ENCODE measurements around the gene ANKS1A. TPM values are rescaled to one million over a fixed set of nuclear protein-coding genes. Genes with fewer than 3 reads are reported as not detected.

The ANKS1A gene
- total RNA-seq, 1 donor from 2014 or later: 11.5 TPM

DNA sequence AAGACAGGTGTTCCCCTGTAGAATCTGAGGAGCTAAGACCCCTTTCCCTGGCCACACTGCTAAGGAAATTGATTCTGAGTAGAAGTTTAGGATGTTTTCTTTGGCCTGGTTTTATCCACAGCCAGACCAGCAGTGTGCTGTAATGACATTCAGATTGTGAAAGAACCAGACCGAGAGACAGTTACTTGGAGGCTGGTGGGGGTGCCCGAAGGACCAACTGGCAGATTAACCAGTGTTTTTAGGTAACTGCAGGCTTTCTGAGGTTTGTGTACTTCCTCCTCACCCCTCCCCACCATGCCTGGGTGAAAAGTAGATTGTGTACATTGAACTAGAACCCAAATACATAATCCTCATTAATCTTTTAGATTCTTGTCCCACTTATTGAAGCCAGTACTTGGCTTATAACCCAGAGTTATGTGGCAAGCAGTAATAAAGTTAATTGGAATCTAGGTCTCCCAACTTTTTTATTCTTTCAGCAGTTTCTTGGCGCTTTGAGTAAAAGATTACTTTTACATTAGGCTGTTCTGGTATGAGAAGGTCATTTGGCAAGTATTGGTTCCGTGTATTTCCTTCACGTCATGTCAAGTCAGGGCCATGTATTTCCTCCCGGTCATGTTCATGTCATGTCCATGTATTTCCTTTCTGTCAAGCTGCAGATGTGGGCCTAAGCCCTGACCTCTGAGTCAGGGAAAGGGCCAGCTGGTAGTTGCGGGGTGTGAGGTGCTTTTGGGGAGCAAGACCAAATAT lies 158.4 kb downstream of the ANKS1A start:
- peak overlapping the region in 2 of 3 donors; percentile 4 to 15 for H3K9ac ChIP-seq (ENCODE audit: low read depth in 1 of 3, low read length in 3 of 3)
- no peak overlapping the region for H3K4me3 ChIP-seq (ENCODE audit: low read length in 3 of 3)
- no peaks in the 10 kb centered on the region for H3K27me3 ChIP-seq (ENCODE audit: control insufficient read depth in 3 of 3, insufficient read depth in 3 of 3, low read length in 3 of 3)
- no peaks in the 10 kb centered on the region for H3K9me3 ChIP-seq (ENCODE audit: control insufficient read depth in 3 of 3, low read length in 3 of 3)
- H3K27ac ChIP-seq (ENCODE audit: low read depth, low read length): peak overlapping the region; percentile 67
- peaks cover 0 to 5% (median 2%) of the 10 kb centered on the region in 3 donors for H3K36me3 ChIP-seq (ENCODE audit: control insufficient read depth in 3 of 3, insufficient read depth in 3 of 3, low read length in 3 of 3)
- H3K4me1 ChIP-seq (ENCODE audit: control insufficient read depth in 3 of 3, insufficient read depth in 3 of 3, low read length in 3 of 3): peaks cover 53 to 74% (median 64%) of the 10 kb centered on the region in 3 donors

- H3K36me3 ChIP-seq (ENCODE audit: control insufficient read depth in 3 of 3, insufficient read depth in 3 of 3, low read length in 3 of 3): peaks cover 0 to 5% (median 2%) of the 10 kb centered on the region in 3 donors
- no peaks in the 10 kb centered on the region for H3K9me3 ChIP-seq (ENCODE audit: control insufficient read depth in 3 of 3, low read length in 3 of 3)
- H3K9ac ChIP-seq (ENCODE audit: low read depth in 1 of 3, low read length in 3 of 3): no peak overlapping the region
- H3K4me1 ChIP-seq (ENCODE audit: control insufficient read depth in 3 of 3, insufficient read depth in 3 of 3, low read length in 3 of 3): peaks cover 57 to 74% (median 64%) of the 10 kb centered on the region in 3 donors
- no peaks in the 10 kb centered on the region for H3K27me3 ChIP-seq (ENCODE audit: control insufficient read depth in 3 of 3, insufficient read depth in 3 of 3, low read length in 3 of 3)
- peak overlapping the region; percentile 67 for H3K27ac ChIP-seq (ENCODE audit: low read depth, low read length)
- no peak overlapping the region for H3K4me3 ChIP-seq (ENCODE audit: low read length in 3 of 3)
These were observed 159.1 kb downstream of the ANKS1A start for GRCh38 chr6:35048031-35048613.

DNA sequence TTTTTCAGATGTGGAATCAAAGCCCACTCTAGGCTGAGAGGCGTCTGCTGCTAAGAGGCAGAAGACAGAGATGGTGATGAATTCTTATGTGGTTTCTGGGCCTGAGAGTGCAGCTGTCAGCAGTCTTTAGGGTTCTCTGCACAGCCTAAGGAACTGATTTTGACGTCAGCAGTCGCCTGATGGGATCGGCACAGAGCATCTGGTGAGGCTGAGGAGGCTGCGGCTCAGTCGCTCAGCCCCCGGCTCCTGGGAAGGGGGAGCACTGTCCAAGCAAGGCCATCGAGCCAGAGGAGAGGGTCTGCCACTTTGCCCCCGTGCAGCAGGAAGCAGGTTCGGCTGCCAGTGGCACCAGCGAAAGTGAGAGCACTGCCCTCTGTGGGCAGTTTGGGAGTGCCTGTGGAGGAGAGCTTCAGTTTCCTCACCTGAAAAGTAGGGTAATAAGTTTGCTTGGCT lies 159.6 kb downstream of the ANKS1A start:
- peaks cover 0 to 8% (median 5%) of the 10 kb centered on the region in 3 donors for H3K36me3 ChIP-seq (ENCODE audit: control insufficient read depth in 3 of 3, insufficient read depth in 3 of 3, low read length in 3 of 3)
- H3K4me3 ChIP-seq (ENCODE audit: low read length in 3 of 3): peak overlapping the region in 2 of 3 donors; percentile 25 to 42
- H3K9me3 ChIP-seq (ENCODE audit: control insufficient read depth in 3 of 3, low read length in 3 of 3): no peaks in the 10 kb centered on the region
- H3K9ac ChIP-seq (ENCODE audit: low read depth in 1 of 3, low read length in 3 of 3): peak overlapping the region in 1 of 3 donors; percentile 28
- peaks cover 59 to 78% (median 68%) of the 10 kb centered on the region in 3 donors for H3K4me1 ChIP-seq (ENCODE audit: control insufficient read depth in 3 of 3, insufficient read depth in 3 of 3, low read length in 3 of 3)
- H3K27me3 ChIP-seq (ENCODE audit: control insufficient read depth in 3 of 3, insufficient read depth in 3 of 3, low read length in 3 of 3): no peaks in the 10 kb centered on the region
- H3K27ac ChIP-seq (ENCODE audit: low read depth, low read length): peak overlapping the region; percentile 67

GRCh38 chr6:35049156-35049735 lies 160.2 kb downstream of the ANKS1A start:
- H3K4me3 ChIP-seq (ENCODE audit: low read length in 3 of 3): peak overlapping the region in 2 of 3 donors; percentile 31 to 42
- no peaks in the 10 kb centered on the region for H3K27me3 ChIP-seq (ENCODE audit: control insufficient read depth in 3 of 3, insufficient read depth in 3 of 3, low read length in 3 of 3)
- H3K9ac ChIP-seq (ENCODE audit: low read depth in 1 of 3, low read length in 3 of 3): no peak overlapping the region
- H3K36me3 ChIP-seq (ENCODE audit: control insufficient read depth in 3 of 3, insufficient read depth in 3 of 3, low read length in 3 of 3): peaks cover 1 to 12% (median 6%) of the 10 kb centered on the region in 3 donors
- no peaks in the 10 kb centered on the region for H3K9me3 ChIP-seq (ENCODE audit: control insufficient read depth in 3 of 3, low read length in 3 of 3)
- H3K27ac ChIP-seq (ENCODE audit: low read depth, low read length): peak overlapping the region; percentile 67
- peaks cover 56 to 74% (median 64%) of the 10 kb centered on the region in 3 donors for H3K4me1 ChIP-seq (ENCODE audit: control insufficient read depth in 3 of 3, insufficient read depth in 3 of 3, low read length in 3 of 3)

DNA sequence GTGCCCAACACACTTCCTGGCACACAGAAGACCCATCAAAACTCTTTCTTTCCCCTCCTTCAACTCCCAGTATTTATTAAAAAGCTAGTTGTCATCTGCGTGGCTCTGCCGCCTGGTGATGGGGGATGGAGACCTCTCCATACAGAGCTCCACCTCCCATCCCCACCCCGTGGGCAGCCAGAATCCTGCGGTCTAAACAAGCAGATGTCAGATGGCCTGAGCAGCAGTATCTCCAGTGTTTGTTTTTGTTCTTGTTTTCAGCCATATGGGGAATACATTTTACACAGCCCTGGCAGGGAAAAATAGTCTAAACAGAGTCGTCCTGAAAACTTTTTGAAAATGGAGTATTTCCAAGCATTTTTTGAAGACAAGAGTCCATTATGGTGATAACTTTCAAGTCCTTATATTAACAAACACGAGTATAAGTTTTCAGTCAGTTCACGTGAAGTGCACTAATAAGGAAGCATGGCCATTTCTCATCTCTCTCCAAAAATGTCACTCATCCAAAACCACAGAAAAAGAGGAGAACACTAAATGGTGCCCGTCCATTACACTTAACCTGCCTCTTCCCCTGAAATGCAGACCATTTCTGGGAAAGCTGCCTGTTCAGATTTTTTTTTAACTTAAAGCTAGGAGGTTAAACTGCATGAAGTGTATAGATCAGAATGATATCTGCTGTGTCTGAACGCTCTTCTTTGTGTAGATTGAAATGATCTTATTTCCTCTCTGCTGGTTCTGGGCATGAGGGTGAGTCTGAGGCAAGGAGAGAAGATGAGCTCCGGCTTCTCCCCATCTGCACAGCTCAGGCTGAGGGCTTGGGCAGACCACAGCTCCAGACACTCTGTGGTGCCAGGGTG lies 161.1 kb downstream of the ANKS1A start:
- peaks cover 48 to 66% (median 58%) of the 10 kb centered on the region in 3 donors for H3K4me1 ChIP-seq (ENCODE audit: control insufficient read depth in 3 of 3, insufficient read depth in 3 of 3, low read length in 3 of 3)
- H3K9ac ChIP-seq (ENCODE audit: low read depth in 1 of 3, low read length in 3 of 3): peak overlapping the region in 1 of 3 donors; percentile 41
- H3K4me3 ChIP-seq (ENCODE audit: low read length in 3 of 3): peak overlapping the region in 1 of 3 donors; percentile 31
- no peaks in the 10 kb centered on the region for H3K9me3 ChIP-seq (ENCODE audit: control insufficient read depth in 3 of 3, low read length in 3 of 3)
- peaks cover 4 to 19% (median 13%) of the 10 kb centered on the region in 3 donors for H3K36me3 ChIP-seq (ENCODE audit: control insufficient read depth in 3 of 3, insufficient read depth in 3 of 3, low read length in 3 of 3)
- H3K27me3 ChIP-seq (ENCODE audit: control insufficient read depth in 3 of 3, insufficient read depth in 3 of 3, low read length in 3 of 3): no peaks in the 10 kb centered on the region
- H3K27ac ChIP-seq (ENCODE audit: low read depth, low read length): peak overlapping the region; percentile 67

DNA sequence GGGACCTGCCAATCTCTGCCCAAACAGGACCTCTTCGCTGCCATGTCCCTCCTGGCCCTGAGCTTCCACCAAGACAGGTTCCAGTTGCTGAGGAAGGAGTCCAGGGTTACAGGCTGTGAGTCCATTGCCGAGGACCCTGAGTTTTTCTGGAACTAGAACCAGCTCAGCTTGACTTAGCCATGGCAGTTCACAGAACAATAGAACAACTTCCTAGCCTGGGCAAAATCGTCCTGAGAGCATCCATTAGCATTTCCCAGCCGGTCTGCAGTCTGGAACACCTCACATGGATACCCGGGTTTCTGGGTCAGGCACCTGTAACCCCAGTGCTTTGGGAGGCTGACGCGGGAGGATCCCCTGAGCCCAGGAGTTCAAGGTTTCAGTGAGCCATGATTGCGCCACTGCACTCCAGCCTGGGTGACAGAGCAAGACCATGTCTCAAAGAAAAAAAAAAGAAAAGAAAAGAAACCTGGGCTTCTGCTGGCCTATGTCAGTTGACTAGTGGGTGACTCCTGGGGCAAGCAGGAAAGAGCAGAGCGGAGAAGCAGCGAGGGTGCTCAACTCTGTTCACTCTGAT lies 161.8 kb downstream of the ANKS1A start:
- Histone ChIP-seq H3K9ac (ENCODE audit: low read depth in 1 of 3, low read length in 3 of 3) (peak overlapping the region in 1 of 3 donors; percentile 41), H3K27me3 (ENCODE audit: control insufficient read depth in 3 of 3, insufficient read depth in 3 of 3, low read length in 3 of 3) (no peaks in the 10 kb centered on the region), H3K9me3 (ENCODE audit: control insufficient read depth in 3 of 3, low read length in 3 of 3) (no peaks in the 10 kb centered on the region), H3K4me1 (ENCODE audit: control insufficient read depth in 3 of 3, insufficient read depth in 3 of 3, low read length in 3 of 3) (peaks cover 44 to 59% (median 55%) of the 10 kb centered on the region in 3 donors), H3K4me3 (ENCODE audit: low read length in 3 of 3) (no peak overlapping the region), H3K27ac (ENCODE audit: low read depth, low read length) (peak overlapping the region; percentile 67), H3K36me3 (ENCODE audit: control insufficient read depth in 3 of 3, insufficient read depth in 3 of 3, low read length in 3 of 3) (peaks cover 7 to 18% (median 17%) of the 10 kb centered on the region in 3 donors)

DNA sequence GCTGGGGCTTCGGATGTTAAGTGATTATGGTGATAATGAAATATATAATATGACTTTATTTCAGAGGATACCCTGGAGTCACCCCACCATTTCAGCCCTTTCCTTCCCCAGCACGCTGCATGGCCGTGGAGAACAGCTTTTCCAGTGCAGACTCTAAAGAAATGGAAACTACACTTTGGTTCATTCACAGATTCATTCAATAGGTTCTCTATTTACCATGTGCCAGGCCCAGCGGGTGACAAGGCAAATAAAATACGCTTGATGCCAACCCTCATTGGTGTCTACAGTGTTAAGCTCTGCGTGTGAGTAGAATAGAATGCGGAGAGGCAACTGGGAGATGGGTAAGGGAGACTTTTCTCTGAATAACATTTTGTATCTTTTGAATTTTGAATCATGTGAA lies 162.3 kb downstream of the ANKS1A start:
- H3K9me3 ChIP-seq (ENCODE audit: control insufficient read depth in 3 of 3, low read length in 3 of 3): no peaks in the 10 kb centered on the region
- no peak overlapping the region for H3K9ac ChIP-seq (ENCODE audit: low read depth in 1 of 3, low read length in 3 of 3)
- H3K27ac ChIP-seq (ENCODE audit: low read depth, low read length): no peak overlapping the region
- no peak overlapping the region for H3K4me3 ChIP-seq (ENCODE audit: low read length in 3 of 3)
- peaks cover 42 to 53% (median 51%) of the 10 kb centered on the region in 3 donors for H3K4me1 ChIP-seq (ENCODE audit: control insufficient read depth in 3 of 3, insufficient read depth in 3 of 3, low read length in 3 of 3)
- no peaks in the 10 kb centered on the region for H3K27me3 ChIP-seq (ENCODE audit: control insufficient read depth in 3 of 3, insufficient read depth in 3 of 3, low read length in 3 of 3)
- H3K36me3 ChIP-seq (ENCODE audit: control insufficient read depth in 3 of 3, insufficient read depth in 3 of 3, low read length in 3 of 3): peaks cover 7 to 19% (median 17%) of the 10 kb centered on the region in 3 donors

- H3K4me3 ChIP-seq (ENCODE audit: low read length in 3 of 3): no peak overlapping the region
- no peaks in the 10 kb centered on the region for H3K27me3 ChIP-seq (ENCODE audit: control insufficient read depth in 3 of 3, insufficient read depth in 3 of 3, low read length in 3 of 3)
- peaks cover 39 to 46% (median 44%) of the 10 kb centered on the region in 3 donors for H3K4me1 ChIP-seq (ENCODE audit: control insufficient read depth in 3 of 3, insufficient read depth in 3 of 3, low read length in 3 of 3)
- H3K9ac ChIP-seq (ENCODE audit: low read depth in 1 of 3, low read length in 3 of 3): no peak overlapping the region
- peaks cover 8 to 20% (median 19%) of the 10 kb centered on the region in 3 donors for H3K36me3 ChIP-seq (ENCODE audit: control insufficient read depth in 3 of 3, insufficient read depth in 3 of 3, low read length in 3 of 3)
- no peak overlapping the region for H3K27ac ChIP-seq (ENCODE audit: low read depth, low read length)
- no peaks in the 10 kb centered on the region for H3K9me3 ChIP-seq (ENCODE audit: control insufficient read depth in 3 of 3, low read length in 3 of 3)
These were observed 163.0 kb downstream of the ANKS1A start for GRCh38 chr6:35051997-35052583.

All from skeletal muscle tissue (tissue), 4 donors.